ENCODE data around the gene HMOX1. TPM values are rescaled to one million over a fixed set of nuclear protein-coding genes. Genes with fewer than 3 reads are reported as not detected.

The HMOX1 gene
- polyA plus RNA-seq, 1 donor from 2014 or later, result not detected

- no peak overlapping the region for H3K27ac ChIP-seq (ENCODE audit: low read length)
Measured at GRCh38 chr22:35425546-35425945, 44.6 kb downstream of the HMOX1 start.

More at GRCh38 chr22:35425546-35425945, 44.6 kb downstream of the HMOX1 start:
- H4K20me1 ChIP-seq (ENCODE audit: insufficient read depth), result no peaks in the 10 kb centered on the region
- H3K9me3 ChIP-seq (ENCODE audit: low read length), result no peaks in the 10 kb centered on the region
- no peaks in the 10 kb centered on the region for H3K27me3 ChIP-seq (ENCODE audit: insufficient read depth, low read depth, low read length)
- no peaks in the 10 kb centered on the region for H3K79me2 ChIP-seq (replicated peaks; ENCODE audit: insufficient read depth, low read length)
- H2AFZ ChIP-seq (ENCODE audit: low read depth, low read length), result no peak overlapping the region
- TF ChIP-seq RAD21 (conservative IDR thresholded peaks at IDR 0.05) (no peak), REST (IDR thresholded peaks at IDR 0.05; ENCODE audit: borderline replicate concordance) (no peak), MXI1 (conservative IDR thresholded peaks at IDR 0.05; ENCODE audit: poor library complexity, severe bottlenecking) (no peak), EP300 (conservative IDR thresholded peaks at IDR 0.05; ENCODE audit: poor library complexity, severe bottlenecking) (no peak), POLR2AphosphoS5 (IDR thresholded peaks at IDR 0.05) (no peak), TAF1 (IDR thresholded peaks at IDR 0.05; ENCODE audit: low read depth) (no peak), CTCF (IDR thresholded peaks at IDR 0.05; ENCODE audit: poor library complexity, severe bottlenecking) (no peak), SMC3 (conservative IDR thresholded peaks at IDR 0.05; ENCODE audit: poor library complexity) (no peak), EZH2 (IDR thresholded peaks at IDR 0.05; ENCODE audit: borderline replicate concordance, insufficient read depth, low read length, poor library complexity, severe bottlenecking) (no peak)
- no peaks in the 10 kb centered on the region for H3K36me3 ChIP-seq (ENCODE audit: insufficient read depth, low read length)
- H3F3A ChIP-seq (ENCODE audit: insufficient read depth, low read length, poor library complexity, severe bottlenecking), result no peaks in the 10 kb centered on the region
- no peaks in the 10 kb centered on the region for H3K9me2 ChIP-seq (ENCODE audit: insufficient read depth, low read length)
- H3K4me3 ChIP-seq (ENCODE audit: low read length), result no peak overlapping the region
- no peak overlapping the region for H3K4me2 ChIP-seq (ENCODE audit: low read length)
- H3K9ac ChIP-seq (ENCODE audit: low read length), result no peak overlapping the region
